Mesothelial cell of epicardium (in vitro differentiated cells): ENCODE measurements around the gene PDE4B. TPM values are rescaled to one million over a fixed set of nuclear protein-coding genes. Genes with fewer than 3 reads are reported as not detected.
"Not testable (repeated sequence)": the region's sequence is repeated elsewhere in the genome, so short reads cannot be mapped to it uniquely, and the experiment has no call there.

Experiments
- DNase-seq, 2 experiments: peaks; one replicate each; pipeline ENCODE4 v3.0.0; 2021; ENCODE audit warnings: low spot score in 2 of 2; ENCODE audit not compliant: unreplicated experiment in 2 of 2
- H3K27ac Mint-ChIP-seq: 2 replicates; pipeline ENCODE4 v1.8.0; 2021; ENCODE audit warnings: mixed read lengths
- H3K27me3 Mint-ChIP-seq: 2 replicates; pipeline ENCODE4 v1.8.0; 2021; ENCODE audit warnings: low read depth, mixed read lengths
- H3K36me3 Mint-ChIP-seq: 2 replicates; pipeline ENCODE4 v1.8.0; 2021; ENCODE audit warnings: mixed read lengths
- H3K4me1 Mint-ChIP-seq: 2 replicates; pipeline ENCODE4 v1.8.0; 2021; ENCODE audit warnings: mixed read lengths
- H3K4me3 Mint-ChIP-seq: 2 replicates; pipeline ENCODE4 v1.8.0; 2021; ENCODE audit warnings: mild to moderate bottlenecking, moderate library complexity, mixed read lengths
- H3K9me3 Mint-ChIP-seq: 2 replicates; pipeline ENCODE4 v1.8.0; 2021; ENCODE audit warnings: mixed read lengths
- total RNA-seq: library from RNA; stranded (reverse); gene quantifications from 3 replicates; pipeline ENCODE4 v1.2.1, GENCODE V29; 2021
- TF ChIP-seq, protein P1 (sequence below): fragments of 200-600 bp; sonication (generic); IDR thresholded peaks from one replicate; pipeline ENCODE4 v1.5.0; 2021; ENCODE audit warnings: antibody characterized with exemption; ENCODE audit not compliant: unreplicated experiment

Gene PDE4B
- total RNA-seq, 1 donor from 2014 or later = 22.3 TPM

DNA sequence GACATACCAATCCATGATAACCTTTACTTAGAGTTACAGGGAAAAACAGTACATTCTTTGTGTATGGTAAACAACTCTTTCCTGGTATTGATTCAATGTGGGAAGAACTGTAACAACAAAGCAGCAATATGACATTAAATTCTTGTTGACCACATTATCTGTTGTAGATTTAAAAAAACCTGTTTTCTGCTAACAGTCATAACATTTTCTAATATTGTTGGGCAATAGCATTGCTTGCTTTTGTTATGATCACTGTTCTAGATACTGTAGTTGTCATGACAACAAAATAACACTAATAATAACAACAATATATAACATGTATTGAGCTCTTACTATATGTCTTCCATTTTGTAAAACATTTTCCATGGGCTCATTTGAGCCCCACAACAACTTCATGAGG lies 54.2 kb downstream of the PDE4B start:
- Mint-ChIP-seq H3K27ac (no peak overlapping the region), H3K27me3 (peaks cover 19% of the 10 kb centered on the region), H3K36me3 (no peaks in the 10 kb centered on the region), H3K4me3 (no peak overlapping the region), H3K9me3 (peaks cover 23% of the 10 kb centered on the region), H3K4me1 (no peaks in the 10 kb centered on the region)
- DNase-seq = no peak
- TF ChIP-seq, protein P1, sequence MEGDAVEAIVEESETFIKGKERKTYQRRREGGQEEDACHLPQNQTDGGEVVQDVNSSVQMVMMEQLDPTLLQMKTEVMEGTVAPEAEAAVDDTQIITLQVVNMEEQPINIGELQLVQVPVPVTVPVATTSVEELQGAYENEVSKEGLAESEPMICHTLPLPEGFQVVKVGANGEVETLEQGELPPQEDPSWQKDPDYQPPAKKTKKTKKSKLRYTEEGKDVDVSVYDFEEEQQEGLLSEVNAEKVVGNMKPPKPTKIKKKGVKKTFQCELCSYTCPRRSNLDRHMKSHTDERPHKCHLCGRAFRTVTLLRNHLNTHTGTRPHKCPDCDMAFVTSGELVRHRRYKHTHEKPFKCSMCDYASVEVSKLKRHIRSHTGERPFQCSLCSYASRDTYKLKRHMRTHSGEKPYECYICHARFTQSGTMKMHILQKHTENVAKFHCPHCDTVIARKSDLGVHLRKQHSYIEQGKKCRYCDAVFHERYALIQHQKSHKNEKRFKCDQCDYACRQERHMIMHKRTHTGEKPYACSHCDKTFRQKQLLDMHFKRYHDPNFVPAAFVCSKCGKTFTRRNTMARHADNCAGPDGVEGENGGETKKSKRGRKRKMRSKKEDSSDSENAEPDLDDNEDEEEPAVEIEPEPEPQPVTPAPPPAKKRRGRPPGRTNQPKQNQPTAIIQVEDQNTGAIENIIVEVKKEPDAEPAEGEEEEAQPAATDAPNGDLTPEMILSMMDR = no peak

DNA sequence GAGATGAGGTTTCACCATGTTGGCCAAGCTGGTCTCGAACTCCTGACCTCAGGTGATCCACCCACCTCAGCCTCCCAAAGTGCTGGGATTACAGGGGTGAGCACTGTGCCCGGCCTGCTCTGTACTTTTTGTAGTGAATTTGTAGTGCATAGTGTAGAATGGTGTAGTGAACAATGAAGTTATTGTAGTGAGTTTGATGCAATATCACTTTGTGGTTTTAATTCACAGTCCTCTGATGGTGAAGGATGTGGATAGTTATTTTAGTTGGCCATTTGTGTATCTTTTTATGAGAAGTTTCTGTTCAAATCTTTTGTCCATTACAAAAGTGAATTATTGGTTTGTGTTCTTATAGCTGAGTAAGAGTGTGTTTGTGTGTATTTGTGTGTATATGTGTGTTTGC lies 57.6 kb downstream of the PDE4B start:
- Mint-ChIP-seq H3K4me3 (no peak overlapping the region), H3K36me3 (no peaks in the 10 kb centered on the region), H3K9me3 (peaks cover 26% of the 10 kb centered on the region), H3K27me3 (peaks cover 18% of the 10 kb centered on the region), H3K4me1 (no peaks in the 10 kb centered on the region), H3K27ac (no peak overlapping the region)
- no peak for DNase-seq
- TF ChIP-seq, protein P1 = no peak

DNA sequence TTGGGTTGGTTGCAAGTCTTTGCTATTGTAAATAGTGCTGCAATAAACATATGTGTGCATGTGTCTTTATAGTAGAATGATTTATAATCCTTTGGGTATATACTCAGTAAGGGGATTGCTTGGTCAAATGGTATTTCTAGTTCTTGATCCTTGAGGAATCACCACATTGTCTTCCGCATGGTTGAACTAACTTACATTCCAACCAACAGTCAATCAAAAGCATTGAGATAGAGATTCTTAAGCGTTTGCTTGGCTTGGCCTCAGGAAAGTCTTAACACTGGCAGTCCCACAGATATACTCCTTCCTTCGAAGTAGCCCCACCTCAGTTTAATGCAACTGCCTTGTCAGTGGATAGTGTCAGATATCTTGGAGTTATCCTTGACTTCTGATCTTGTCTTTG lies 63.9 kb downstream of the PDE4B start:
- H3K4me3 Mint-ChIP-seq = not testable (repeated sequence)

DNA sequence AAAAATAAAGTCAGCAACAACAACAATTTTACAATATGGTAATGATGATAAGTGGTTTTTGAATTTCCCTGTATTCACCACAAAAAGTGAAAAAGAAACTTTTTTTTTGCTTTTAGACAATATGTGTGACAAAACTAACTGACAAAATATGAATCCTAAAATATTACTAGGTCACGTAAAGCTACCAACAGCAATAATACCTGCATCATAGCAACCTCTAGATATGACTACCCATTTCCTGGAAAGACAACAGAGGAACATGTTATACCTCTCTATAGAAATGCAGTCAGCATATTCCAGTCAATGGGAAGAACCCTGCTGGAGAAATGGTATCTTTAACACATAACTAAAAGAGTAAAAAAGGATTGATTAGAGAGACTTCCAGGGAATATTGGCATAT lies 73.7 kb downstream of the PDE4B start:
- Mint-ChIP-seq H3K9me3 (peaks cover 25% of the 10 kb centered on the region), H3K4me3 (no peak overlapping the region), H3K27me3 (peaks cover 55% of the 10 kb centered on the region), H3K27ac (no peak overlapping the region), H3K36me3 (no peaks in the 10 kb centered on the region), H3K4me1 (no peaks in the 10 kb centered on the region)
- no peak for DNase-seq
- TF ChIP-seq, protein P1 = no peak

More for the DNA sequence above, 63.9 kb downstream of the PDE4B start:
- H3K4me1 Mint-ChIP-seq, H3K27me3 Mint-ChIP-seq, H3K27ac Mint-ChIP-seq, H3K36me3 Mint-ChIP-seq, DNase-seq: not testable (repeated sequence)
- H3K9me3 Mint-ChIP-seq = peaks cover 15% of the 10 kb centered on the region

DNA sequence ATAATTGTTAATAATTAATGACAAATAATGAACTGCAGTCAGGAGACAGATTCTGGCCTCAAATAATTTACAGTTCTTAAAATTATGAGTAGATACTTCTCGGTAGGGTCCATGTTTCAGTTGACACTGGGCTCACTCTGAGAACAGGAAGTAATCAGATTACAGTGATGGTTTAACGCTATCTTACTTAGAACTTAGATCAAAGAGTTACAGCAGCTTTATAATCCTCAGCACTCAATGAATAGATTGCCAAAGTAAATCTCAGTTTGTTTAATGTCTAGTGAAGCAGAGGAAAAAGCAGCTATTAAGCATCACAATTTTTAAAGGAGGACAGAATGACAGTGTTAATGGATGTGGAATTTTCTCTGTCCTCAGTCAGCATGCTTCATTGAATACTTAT lies 79.6 kb downstream of the PDE4B start:
- Mint-ChIP-seq H3K27ac (no peak overlapping the region), H3K36me3 (no peaks in the 10 kb centered on the region), H3K9me3 (peaks cover 4% of the 10 kb centered on the region), H3K4me3 (no peak overlapping the region), H3K4me1 (peaks cover 14% of the 10 kb centered on the region), H3K27me3 (peaks cover 27% of the 10 kb centered on the region)
- TF ChIP-seq, protein P1 = no peak
- DNase-seq = no peak

DNA sequence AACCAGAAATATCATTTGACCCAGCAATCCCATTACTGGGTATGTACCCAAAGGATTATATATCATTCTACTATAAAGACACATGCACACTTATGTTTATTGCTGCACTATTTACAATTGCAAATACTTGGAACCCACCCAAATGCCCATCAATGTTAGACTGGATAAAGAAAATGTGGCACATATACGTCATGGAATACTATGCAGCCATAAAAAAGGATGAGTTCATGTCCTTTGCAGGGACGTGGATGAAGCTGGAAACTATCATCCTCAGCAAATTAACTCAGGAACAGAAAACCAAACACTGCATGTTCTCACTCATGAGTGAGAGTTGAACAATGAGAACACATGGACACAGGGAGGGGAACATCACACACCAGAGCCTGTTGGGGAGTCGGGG lies 85.6 kb downstream of the PDE4B start:
- DNase-seq, H3K36me3 Mint-ChIP-seq, H3K4me3 Mint-ChIP-seq, H3K27ac Mint-ChIP-seq, H3K27me3 Mint-ChIP-seq, H3K4me1 Mint-ChIP-seq: not testable (repeated sequence)
- H3K9me3 Mint-ChIP-seq = peaks cover 11% of the 10 kb centered on the region

DNA sequence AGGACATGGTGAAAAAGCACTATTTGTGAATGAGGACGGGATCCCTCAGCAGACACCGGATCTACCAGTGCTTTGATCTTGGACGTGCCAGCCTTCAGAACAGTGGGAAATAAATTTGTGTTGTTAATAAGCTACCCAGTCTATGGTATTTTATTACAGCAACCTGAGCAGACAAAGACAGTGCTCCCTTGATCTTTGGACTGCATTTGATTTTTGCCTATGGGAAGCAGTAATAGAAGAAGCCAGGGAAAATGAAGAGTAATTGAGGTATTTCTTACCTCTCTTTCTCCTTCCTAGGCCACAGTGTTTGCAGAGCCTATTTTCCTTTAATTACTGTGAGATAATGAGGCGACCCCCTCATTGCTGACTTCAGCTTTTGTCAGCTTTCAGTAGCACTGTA lies 87.9 kb downstream of the PDE4B start:
- no peaks in the 10 kb centered on the region for H3K36me3 Mint-ChIP-seq
- no peak overlapping the region for H3K27ac Mint-ChIP-seq
- H3K9me3 Mint-ChIP-seq = peaks cover 11% of the 10 kb centered on the region
- DNase-seq = no peak
- H3K4me3 Mint-ChIP-seq = no peak overlapping the region
- peaks cover 2% of the 10 kb centered on the region for H3K4me1 Mint-ChIP-seq
- no peaks in the 10 kb centered on the region for H3K27me3 Mint-ChIP-seq
- TF ChIP-seq, protein P1 = no peak
